ENCODE results near the gene ZFYVE9. TPM values are rescaled to one million over a fixed set of nuclear protein-coding genes. Genes with fewer than 3 reads are reported as not detected.

ZFYVE9 gene
- total and polyA plus RNA-seq, 2 experiments from 2014 or later = 5.4 to 27.3 TPM

- peaks cover 2% of the 10 kb centered on the region for H3K27me3 Mint-ChIP-seq (ENCODE audit: insufficient read depth, low read depth, poor library complexity)
- Histone ChIP-seq H3K79me2 (replicated peaks; ENCODE audit: insufficient read depth) (peaks cover 55% of the 10 kb centered on the region), H3K27me3 (ENCODE audit: insufficient read depth) (no peaks in the 10 kb centered on the region), H3K27ac (ENCODE audit: low read depth) (no peak overlapping the region), H3K4me1 (ENCODE audit: insufficient read depth) (no peaks in the 10 kb centered on the region), H3K4me3 (no peak overlapping the region), H3K4me2 (no peak overlapping the region), H3K9me2 (ENCODE audit: insufficient read depth) (no peaks in the 10 kb centered on the region), H3K36me3 (ENCODE audit: insufficient read depth) (peaks cover 8% of the 10 kb centered on the region), H2AFZ (no peak overlapping the region), H3F3A (replicated peaks; ENCODE audit: low read depth) (no peaks in the 10 kb centered on the region), H4K20me1 (replicated peaks; ENCODE audit: insufficient read depth) (peaks cover 7% of the 10 kb centered on the region)
- no peaks in the 10 kb centered on the region for H3K4me1 Mint-ChIP-seq
- H3K9me3 Mint-ChIP-seq = peaks cover 20% of the 10 kb centered on the region
- H3K36me3 Mint-ChIP-seq (ENCODE audit: low read depth) = peaks cover 13% of the 10 kb centered on the region
- H3K4me3 Mint-ChIP-seq = no peak overlapping the region
- DNase-seq (ENCODE audit: low spot score) (no peak), ATAC-seq (no peak)
- H3K27ac Mint-ChIP-seq = no peak overlapping the region
- TF ChIP-seq ZNF462 (CRISPR knock-in tag; IDR thresholded peaks at IDR 0.05) (no peak), JUNB (IDR thresholded peaks at IDR 0.05; ENCODE audit: unreplicated experiment) (no peak), STAT1 (IDR thresholded peaks at IDR 0.05; ENCODE audit: unreplicated experiment) (no peak), ZNF331 (CRISPR knock-in tag; IDR thresholded peaks at IDR 0.05; ENCODE audit: low read depth) (no peak)
Measured at GRCh38 chr1:52153898-52154297, 12.0 kb downstream of the ZFYVE9 start.

- Histone ChIP-seq H3K4me1 (ENCODE audit: insufficient read depth) (no peaks in the 10 kb centered on the region), H3K4me2 (no peak overlapping the region), H3K4me3 (no peak overlapping the region), H3K9me2 (ENCODE audit: insufficient read depth) (no peaks in the 10 kb centered on the region), H3K27ac (ENCODE audit: low read depth) (no peak overlapping the region), H3F3A (replicated peaks; ENCODE audit: low read depth) (no peaks in the 10 kb centered on the region), H2AFZ (no peak overlapping the region), H3K27me3 (ENCODE audit: insufficient read depth) (no peaks in the 10 kb centered on the region), H3K36me3 (ENCODE audit: insufficient read depth) (peaks cover 8% of the 10 kb centered on the region), H3K79me2 (replicated peaks; ENCODE audit: insufficient read depth) (peaks cover 46% of the 10 kb centered on the region), H4K20me1 (replicated peaks; ENCODE audit: insufficient read depth) (peaks cover 7% of the 10 kb centered on the region)
- H3K4me3 Mint-ChIP-seq = no peak overlapping the region
- no peak overlapping the region for H3K27ac Mint-ChIP-seq
- DNase-seq (ENCODE audit: low spot score) (no peak), ATAC-seq (no peak)
- no peaks in the 10 kb centered on the region for H3K4me1 Mint-ChIP-seq
- no peaks in the 10 kb centered on the region for H3K27me3 Mint-ChIP-seq (ENCODE audit: insufficient read depth, low read depth, poor library complexity)
- peaks cover 24% of the 10 kb centered on the region for H3K9me3 Mint-ChIP-seq
- H3K36me3 Mint-ChIP-seq (ENCODE audit: low read depth) = peaks cover 22% of the 10 kb centered on the region
- TF ChIP-seq NANOG (IDR thresholded peaks at IDR 0.05; ENCODE audit: borderline replicate concordance) = no peak
- no peak for TF ChIP-seq ZNF114 (CRISPR knock-in tag; IDR thresholded peaks at IDR 0.05)
- no peak for TF ChIP-seq ZNF462 (CRISPR knock-in tag; IDR thresholded peaks at IDR 0.05)
- TF ChIP-seq ZNF331 (CRISPR knock-in tag; IDR thresholded peaks at IDR 0.05; ENCODE audit: low read depth) = no peak
- TF ChIP-seq EZH2phosphoT487 (IDR thresholded peaks at IDR 0.05; ENCODE audit: unreplicated experiment) = no peak
Measured at GRCh38 chr1:52156460-52156859, 14.6 kb downstream of the ZFYVE9 start.

Data from GM23338 (cell line).